NCI-H82 treated with DMSO at 0.1 percent for 48 hours (cell line): Measurements from ENCODE around the gene CHCHD1.
A peak's percentile ranks its signal among the peaks of the same experiment; 100 is the strongest.
"Not testable (repeated sequence)": the region's sequence is repeated elsewhere in the genome, so short reads cannot be mapped to it uniquely, and the experiment has no call there.

ENCODE experiments used
- DNase-seq: peaks from one replicate; lab custom pipeline; 2025; ENCODE audit not compliant: unreplicated experiment; lab: John Stamatoyannopoulos, UW

The CHCHD1 gene

GRCh38 chr10:73768881-73769280 lies 13.0 kb upstream of the CHCHD1 start:
- DNase-seq, result no peak

- DNase-seq, result no peak
Measured at GRCh38 chr10:73769396-73769795, 12.5 kb upstream of the CHCHD1 start.

GRCh38 chr10:73771722-73772280 lies 10.0 kb upstream of the CHCHD1 start:
- DNase-seq, result no peak

GRCh38 chr10:73772281-73773151 lies 9.3 kb upstream of the CHCHD1 start:
- DNase-seq, result no peak

GRCh38 chr10:73773152-73773879 lies 8.5 kb upstream of the CHCHD1 start:
- no peak for DNase-seq

GRCh38 chr10:73774637-73775036 lies 7.2 kb upstream of the CHCHD1 start:
- DNase-seq, result no peak

GRCh38 chr10:73779018-73779417 lies 2.8 kb upstream of the CHCHD1 start:
- no peak for DNase-seq

GRCh38 chr10:73779539-73780197 lies 2.2 kb upstream of the CHCHD1 start:
- DNase-seq, result no peak

- DNase-seq, result no peak
Measured at GRCh38 chr10:73780301-73780700, 1.5 kb upstream of the CHCHD1 start.

- DNase-seq, result no peak
Measured at GRCh38 chr10:73780966-73781365, 882 bp upstream of the CHCHD1 start.

- no peak for DNase-seq
Measured at GRCh38 chr10:73781548-73781878, 335 bp upstream of the CHCHD1 start.

- no peak for DNase-seq
Measured at GRCh38 chr10:73782749-73783085, 869 bp downstream of the CHCHD1 start.

GRCh38 chr10:73785211-73785720 lies 3.4 kb downstream of the CHCHD1 start, which contains the start of gene ZSWIM8:
ZSWIM8 (plus strand) TSS chr10:73785606; CDS start chr10:73785879, 273 bp downstream.
- DNase-seq, result peak; percentile 52

GRCh38 chr10:73785721-73786511 lies 4.1 kb downstream of the CHCHD1 start:
- DNase-seq, result no peak

GRCh38 chr10:73786512-73786885 lies 4.7 kb downstream of the CHCHD1 start:
- no peak for DNase-seq

GRCh38 chr10:73787031-73787800 lies 5.4 kb downstream of the CHCHD1 start:
- not testable (repeated sequence) for DNase-seq

- no peak for DNase-seq
Measured at GRCh38 chr10:73788864-73789658, 7.2 kb downstream of the CHCHD1 start.

GRCh38 chr10:73789659-73790055 lies 7.8 kb downstream of the CHCHD1 start:
- DNase-seq, result no peak
